Hypothalamus (tissue), 51 donors: Measurements from ENCODE around the gene MINDY4.
A peak's percentile ranks its signal among the peaks of the same experiment; 100 is the strongest.

ENCODE experiments used
- DNase-seq, 51 donors: peaks; one replicate each; lab custom pipeline; 2025; lab: John Stamatoyannopoulos, UW

MINDY4 gene

GRCh38 chr7:30771174-30771879 lies at the start of gene MINDY4:
Gene MINDY4, plus strand, starts transcription at chr7:30771417. Its CDS starts 77 bp downstream, at chr7:30771494.
- DNase-seq: peak in 45 of 51 donors; percentile 14 to 81 (median 68)

- DNase-seq: no peak
Measured at GRCh38 chr7:30722187-30722586, 49.0 kb upstream of the MINDY4 start.

DNA sequence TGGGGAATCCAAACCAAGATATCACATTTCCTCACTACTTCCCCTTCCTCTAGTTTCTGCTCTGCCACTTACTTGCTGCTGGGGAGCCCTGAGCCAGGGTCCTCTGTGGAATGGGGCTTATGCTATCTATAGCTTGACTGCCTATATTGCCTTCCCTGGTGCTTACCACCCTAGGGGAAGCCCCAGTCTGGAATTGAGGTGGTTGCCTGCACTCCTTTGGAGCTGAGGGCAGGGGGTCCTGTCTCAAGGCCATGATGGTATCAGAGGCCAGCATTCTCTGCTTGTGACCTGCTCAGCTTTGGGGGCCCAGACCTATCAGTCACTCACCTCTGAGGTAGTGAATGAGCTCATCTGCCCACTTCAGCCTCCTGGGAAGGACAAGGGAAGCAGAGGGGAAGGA lies 48.5 kb upstream of the MINDY4 start:
- no peak for DNase-seq

DNA sequence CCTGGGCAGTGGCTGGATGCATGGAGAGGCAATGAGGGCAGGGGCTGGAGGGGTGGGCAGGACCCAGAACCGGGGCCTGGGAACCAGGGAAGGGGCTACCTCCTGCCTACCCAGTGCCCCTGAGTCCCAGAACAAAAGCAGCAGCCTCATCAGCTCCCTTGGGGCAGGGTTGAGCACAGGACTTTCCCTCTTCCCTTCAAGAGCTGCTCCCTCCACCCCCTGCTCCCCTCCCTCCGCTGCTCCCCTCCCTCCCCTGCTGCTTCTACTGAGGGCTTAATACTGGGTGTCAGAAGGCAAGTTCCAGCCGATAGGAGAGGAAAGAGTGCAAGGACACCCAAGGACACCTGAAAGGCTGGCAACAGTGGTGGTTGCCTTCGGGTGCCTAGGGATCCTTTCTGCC lies 47.4 kb upstream of the MINDY4 start:
- no peak for DNase-seq

- DNase-seq: no peak
Measured at GRCh38 chr7:30726296-30727006, 44.8 kb upstream of the MINDY4 start.

GRCh38 chr7:30727061-30727945 lies 43.9 kb upstream of the MINDY4 start:
- peak in 1 of 51 donors; percentile 10 for DNase-seq

DNA sequence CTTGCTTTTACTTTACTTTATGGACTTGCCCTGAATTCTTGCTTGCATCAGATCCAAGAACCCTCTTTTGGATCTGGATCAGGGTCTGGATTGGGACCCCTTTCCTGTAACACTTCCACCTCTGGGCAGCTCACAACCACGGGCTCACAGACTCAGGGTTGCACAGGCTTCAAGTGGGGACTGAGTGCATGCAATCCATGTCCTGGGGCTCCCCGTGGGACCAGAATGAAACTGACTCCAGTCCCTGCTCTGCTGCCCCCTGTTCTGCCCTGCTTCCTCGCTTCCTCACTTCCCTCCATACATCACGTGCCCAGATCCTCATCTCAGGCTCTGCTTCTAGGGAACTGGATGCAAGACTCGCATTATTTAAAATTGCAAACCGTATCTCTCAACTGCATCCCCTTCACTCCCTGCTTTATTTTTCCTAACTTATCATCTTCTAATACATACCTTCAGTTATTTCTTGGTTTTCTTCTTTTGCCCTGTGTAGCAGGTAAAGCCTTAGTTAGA lies 42.6 kb upstream of the MINDY4 start:
- DNase-seq: no peak

- no peak for DNase-seq
Measured at GRCh38 chr7:30729642-30730041, 41.6 kb upstream of the MINDY4 start.

DNA sequence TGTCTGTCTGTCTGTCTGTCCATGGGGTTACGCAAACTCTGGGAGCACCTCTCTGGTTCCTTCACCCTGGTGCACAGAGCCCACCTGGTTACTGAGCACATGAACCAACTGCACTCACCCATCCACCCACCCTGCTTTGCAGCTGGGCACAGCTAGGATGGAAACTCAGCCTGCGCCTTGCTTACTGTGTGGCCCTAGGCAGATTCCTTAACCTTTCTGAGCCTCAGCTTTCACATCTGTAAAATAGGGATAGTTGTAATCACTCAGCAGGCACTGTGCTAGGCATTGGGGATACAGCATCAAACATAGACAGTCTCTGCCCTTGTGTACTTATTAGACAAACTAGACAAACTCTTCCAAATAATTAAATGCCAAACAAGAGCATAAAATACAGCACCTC lies 41.1 kb upstream of the MINDY4 start:
- DNase-seq: no peak

DNA sequence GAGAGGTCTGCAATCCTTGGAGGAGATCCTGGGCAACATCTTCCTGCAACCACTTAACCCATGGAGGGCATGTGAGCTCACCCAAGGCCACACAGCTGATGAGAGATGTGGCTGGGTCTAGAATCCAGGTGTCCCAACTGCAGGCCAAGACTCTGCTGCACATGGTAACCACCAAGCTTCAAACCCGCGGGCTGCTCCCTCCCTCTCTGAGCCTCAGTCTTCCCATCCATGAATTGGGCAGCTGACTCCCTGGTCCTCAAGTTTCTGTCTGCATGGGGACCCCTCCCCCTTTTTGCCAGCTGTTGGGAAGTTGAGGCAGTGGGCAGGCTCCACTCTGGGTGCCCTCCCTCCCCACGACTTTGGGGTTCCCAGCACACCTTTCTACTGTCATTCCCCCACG lies 40.2 kb upstream of the MINDY4 start:
- DNase-seq: no peak

- no peak for DNase-seq
Measured at GRCh38 chr7:30731581-30731980, 39.6 kb upstream of the MINDY4 start.

- DNase-seq: no peak
Measured at GRCh38 chr7:30732606-30733005, 38.6 kb upstream of the MINDY4 start.

DNA sequence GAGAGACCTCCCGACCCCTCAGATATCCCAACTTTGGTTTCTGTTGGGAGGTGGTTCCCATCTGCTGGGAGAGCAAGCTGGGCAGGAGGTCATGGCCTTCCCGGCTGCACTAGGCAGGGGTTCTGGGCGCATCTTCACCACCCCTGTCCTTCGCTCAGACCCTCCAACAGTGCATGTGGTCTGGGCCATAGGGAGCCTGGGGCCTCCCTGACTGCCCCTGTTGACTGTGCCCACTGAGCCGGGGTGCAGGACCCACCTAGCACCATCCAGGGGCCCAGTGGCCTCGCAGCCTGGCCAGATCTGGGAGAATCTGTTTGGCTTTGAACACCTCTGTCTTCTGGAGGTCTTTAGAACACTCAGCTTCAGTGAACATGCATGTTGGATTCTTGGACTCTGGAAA lies 38.0 kb upstream of the MINDY4 start:
- DNase-seq: no peak

DNA sequence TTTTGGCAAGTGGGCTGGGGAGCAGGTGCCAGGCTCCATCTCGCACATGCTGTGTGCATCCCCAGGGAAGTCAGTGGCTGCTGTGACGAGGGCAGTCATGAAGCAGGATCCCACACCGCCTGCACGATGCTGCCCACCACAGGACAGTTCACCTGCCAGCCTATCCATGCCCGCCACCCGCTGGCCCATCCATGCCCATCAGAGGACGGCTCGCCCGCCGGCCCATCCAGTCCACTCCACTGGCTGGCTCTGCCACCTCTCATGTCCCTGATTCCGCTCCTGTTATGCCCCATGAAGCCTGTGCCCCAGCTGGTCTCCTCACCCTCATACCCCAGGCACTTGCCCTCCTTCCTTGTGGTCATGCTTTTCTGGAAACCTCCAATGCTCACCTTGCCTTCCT lies 37.5 kb upstream of the MINDY4 start:
- DNase-seq: no peak

DNA sequence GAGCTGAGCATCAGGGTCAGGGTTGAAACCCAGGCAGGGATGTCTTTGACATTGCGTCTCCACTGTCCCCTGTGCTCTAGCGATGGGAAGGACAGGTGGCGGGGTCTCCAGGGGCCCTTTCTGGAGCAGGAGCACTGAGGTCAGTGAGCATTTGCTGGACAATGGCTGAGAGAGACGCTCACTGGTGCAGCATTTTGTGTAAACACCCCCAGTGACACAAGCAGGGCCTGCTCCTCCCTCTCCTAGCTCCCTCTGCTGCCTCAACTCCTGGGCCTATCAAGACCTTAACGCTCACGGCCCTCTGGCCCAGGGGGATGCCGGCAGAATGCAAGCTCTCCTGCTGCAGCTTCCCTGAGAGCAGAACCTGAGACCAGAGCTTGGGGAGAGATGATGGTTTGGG lies 36.7 kb upstream of the MINDY4 start:
- DNase-seq: no peak

- no peak for DNase-seq
Measured at GRCh38 chr7:30735631-30736030, 35.6 kb upstream of the MINDY4 start.

DNA sequence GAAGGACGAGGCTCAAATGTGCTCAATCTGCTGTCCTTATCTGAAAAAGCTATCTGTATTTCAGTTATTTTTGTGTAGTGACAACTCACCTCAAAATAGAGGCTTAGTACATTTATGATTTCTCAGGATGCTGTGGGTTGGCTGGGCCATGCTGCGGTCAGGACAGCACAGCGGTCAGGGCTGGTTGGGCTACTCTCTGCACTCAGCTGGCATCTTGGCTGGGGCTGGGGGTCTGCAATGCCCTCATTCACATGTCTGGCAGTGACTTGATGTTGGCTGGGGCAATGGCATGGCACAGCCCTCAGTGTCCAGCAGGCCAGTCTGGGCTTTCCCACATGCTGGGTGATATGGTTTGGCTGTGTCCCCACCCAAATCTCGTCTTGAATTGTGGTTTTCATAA lies 34.9 kb upstream of the MINDY4 start:
- DNase-seq: no peak

- no peak for DNase-seq
Measured at GRCh38 chr7:30738026-30738915, 32.9 kb upstream of the MINDY4 start.

DNA sequence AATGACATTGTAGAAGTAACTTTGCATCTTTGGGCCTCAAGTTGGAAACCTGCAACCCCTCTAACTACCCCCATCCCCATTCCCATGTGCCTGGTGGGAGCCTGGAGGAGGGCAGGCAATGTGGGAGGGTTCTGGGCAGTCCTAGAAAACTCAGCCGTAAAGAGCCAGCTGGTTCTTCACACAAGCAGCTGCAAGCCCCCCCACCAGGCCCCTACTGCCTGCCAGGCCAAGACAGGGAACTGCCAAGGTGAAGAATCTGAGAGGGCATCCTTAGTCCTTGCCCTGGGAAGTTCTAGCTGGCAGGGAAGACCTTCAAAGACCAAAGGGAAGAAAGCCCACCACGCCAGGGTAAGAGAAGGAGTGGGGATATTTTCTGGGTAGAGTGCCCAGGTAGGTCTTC lies 31.5 kb upstream of the MINDY4 start:
- DNase-seq: no peak
